ENCODE results near the gene NTM. TPM values are rescaled to one million over a fixed set of nuclear protein-coding genes. Genes with fewer than 3 reads are reported as not detected.

NTM gene
- total RNA-seq, 1 experiment from 2014 or later: 9.9 TPM

- Histone ChIP-seq H3K9me3 (ENCODE audit: control insufficient read depth, low read depth, low read length) (no peaks in the 10 kb centered on the region), H2BK5ac (ENCODE audit: insufficient read length, low read length) (no peak overlapping the region), H2AK5ac (ENCODE audit: insufficient read length, low read length) (no peak overlapping the region), H4K20me1 (ENCODE audit: control insufficient read depth, insufficient read depth, insufficient read length) (no peaks in the 10 kb centered on the region), H2BK12ac (ENCODE audit: insufficient read length, low read depth, low read length) (no peak overlapping the region), H3K27ac (ENCODE audit: insufficient read length, low read depth, low read length) (no peak overlapping the region), H3K4ac (ENCODE audit: low read depth, low read length) (no peak overlapping the region), H2BK120ac (ENCODE audit: low read depth, low read length, poor library complexity, severe bottlenecking) (no peak overlapping the region), H3K23ac (ENCODE audit: insufficient read length, low read depth, low read length) (no peak overlapping the region), H3K9ac (ENCODE audit: extremely low read depth, insufficient read length, low read length) (no peak overlapping the region), H3T11ph (ENCODE audit: low read length) (no peak overlapping the region), H3K4me1 (ENCODE audit: insufficient read depth, low read length) (no peaks in the 10 kb centered on the region), H4K5ac (ENCODE audit: insufficient read length, low read depth, low read length) (no peak overlapping the region), H3K56ac (ENCODE audit: insufficient read length, low read depth, low read length) (no peak overlapping the region), H4K8ac (replicated peaks; ENCODE audit: insufficient read length, low read depth, low read length) (no peak overlapping the region), H3K4me2 (ENCODE audit: insufficient read depth, insufficient read length, low read length) (no peak overlapping the region), H2BK15ac (ENCODE audit: low read depth, low read length) (no peak overlapping the region), H3K79me2 (ENCODE audit: insufficient read depth, low read length) (no peaks in the 10 kb centered on the region), H4K91ac (ENCODE audit: insufficient read length, low read depth, low read length) (no peak overlapping the region), H3K27me3 (ENCODE audit: insufficient read depth, low read length) (no peaks in the 10 kb centered on the region), H3K14ac (ENCODE audit: insufficient read depth, low read length) (no peak overlapping the region), H3K79me1 (ENCODE audit: insufficient read depth, low read depth, low read length, poor library complexity, severe bottlenecking) (no peaks in the 10 kb centered on the region), H2AFZ (ENCODE audit: low read length) (no peak overlapping the region), H3K18ac (ENCODE audit: insufficient read length, low read depth, low read length) (no peak overlapping the region), H3K23me2 (ENCODE audit: insufficient read length, low read depth, low read length, poor library complexity, severe bottlenecking) (no peaks in the 10 kb centered on the region), H2BK20ac (ENCODE audit: low read depth, low read length, poor library complexity, severe bottlenecking) (no peak overlapping the region)
- H3K4me3 Mint-ChIP-seq: no peak overlapping the region
- no peak overlapping the region for H3K27ac Mint-ChIP-seq
- H3K9me3 Mint-ChIP-seq: no peaks in the 10 kb centered on the region
- no peak for TF ChIP-seq CTCF (conservative IDR thresholded peaks at IDR 0.05)
- no peak for DNase-seq
- no CpG with 5 or more reads among the region's 3 CpGs for WGBS (ENCODE audit: extremely low coverage, insufficient read length, low lambda C conversion rate)
- no peaks in the 10 kb centered on the region for H3K27me3 Mint-ChIP-seq (ENCODE audit: low read depth)
- H3K36me3 Mint-ChIP-seq (ENCODE audit: insufficient read depth in 1 of 3, low read depth in 3 of 3): no peaks in the 10 kb centered on the region
- peaks cover 0 to 4% of the 10 kb centered on the region in 2 experiments; a peak in 1 of 4 replicates for H3K4me1 Mint-ChIP-seq
These were observed 141.8 kb downstream of the NTM start for GRCh38 chr11:131512228-131512627.
